GM06990 (cell line): ENCODE measurements around the gene MALT1.

Experiments
- DNase-seq: peaks from one replicate; pipeline ENCODE4 v3.0.0-alpha.2; 2011; ENCODE audit not compliant: insufficient read length; ENCODE audit errors: extremely low read depth
- H3K27me3 ChIP-seq: replicated peaks from 2 replicates; pipeline ENCODE4 v1.6.0; 2011; ENCODE audit warnings: low read length; ENCODE audit not compliant: control insufficient read depth, insufficient read depth
- H3K36me3 ChIP-seq: 2 replicates; pipeline ENCODE4 v1.5.1; 2011; ENCODE audit warnings: low read length; ENCODE audit not compliant: control insufficient read depth, insufficient read depth
- H3K4me3 ChIP-seq: replicated peaks from 2 replicates; pipeline ENCODE4 v1.5.1; 2011; ENCODE audit warnings: low read depth, mild to moderate bottlenecking, control low read depth, low read length
- TF ChIP-seq, protein P1 (sequence below): IDR thresholded peaks from 2 replicates; pipeline ENCODE4 v1.5.1; 2011; ENCODE audit warnings: low read length, control low read depth, mild to moderate bottlenecking, inconsistent platforms; ENCODE audit not compliant: insufficient read depth, poor library complexity, severe bottlenecking

MALT1 gene

DNA sequence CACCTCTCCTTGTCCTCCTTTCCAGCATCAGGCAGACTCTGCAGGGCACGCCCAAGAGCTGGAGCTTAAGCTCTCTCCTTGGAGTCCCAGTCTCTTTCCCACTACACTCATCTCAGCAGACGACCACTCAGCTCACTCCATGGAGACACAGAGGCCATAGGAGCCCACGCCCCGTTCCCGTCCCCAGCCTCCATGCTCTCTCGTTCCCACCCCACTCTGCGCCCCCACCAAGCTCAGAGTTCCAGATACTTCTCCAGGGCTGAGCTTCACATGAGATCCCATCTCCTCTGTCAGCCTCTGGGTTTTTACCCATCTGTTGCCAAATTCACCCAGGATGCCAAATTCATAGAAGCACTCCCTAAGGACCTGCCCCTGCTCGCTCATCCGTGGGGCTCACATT, 87.3 kb downstream of the MALT1 start:
- TF ChIP-seq, protein P1, sequence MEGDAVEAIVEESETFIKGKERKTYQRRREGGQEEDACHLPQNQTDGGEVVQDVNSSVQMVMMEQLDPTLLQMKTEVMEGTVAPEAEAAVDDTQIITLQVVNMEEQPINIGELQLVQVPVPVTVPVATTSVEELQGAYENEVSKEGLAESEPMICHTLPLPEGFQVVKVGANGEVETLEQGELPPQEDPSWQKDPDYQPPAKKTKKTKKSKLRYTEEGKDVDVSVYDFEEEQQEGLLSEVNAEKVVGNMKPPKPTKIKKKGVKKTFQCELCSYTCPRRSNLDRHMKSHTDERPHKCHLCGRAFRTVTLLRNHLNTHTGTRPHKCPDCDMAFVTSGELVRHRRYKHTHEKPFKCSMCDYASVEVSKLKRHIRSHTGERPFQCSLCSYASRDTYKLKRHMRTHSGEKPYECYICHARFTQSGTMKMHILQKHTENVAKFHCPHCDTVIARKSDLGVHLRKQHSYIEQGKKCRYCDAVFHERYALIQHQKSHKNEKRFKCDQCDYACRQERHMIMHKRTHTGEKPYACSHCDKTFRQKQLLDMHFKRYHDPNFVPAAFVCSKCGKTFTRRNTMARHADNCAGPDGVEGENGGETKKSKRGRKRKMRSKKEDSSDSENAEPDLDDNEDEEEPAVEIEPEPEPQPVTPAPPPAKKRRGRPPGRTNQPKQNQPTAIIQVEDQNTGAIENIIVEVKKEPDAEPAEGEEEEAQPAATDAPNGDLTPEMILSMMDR = no peak
- no peak for DNase-seq
- Histone ChIP-seq H3K27me3 (no peaks in the 10 kb centered on the region), H3K36me3 (no peaks in the 10 kb centered on the region), H3K4me3 (no peak overlapping the region)

- no peak for DNase-seq
- Histone ChIP-seq H3K36me3 (no peaks in the 10 kb centered on the region), H3K4me3 (no peak overlapping the region), H3K27me3 (no peaks in the 10 kb centered on the region)
- TF ChIP-seq, protein P1 = no peak
Observed at GRCh38 chr18:58761241-58761969, 90.1 kb downstream of the MALT1 start.

- DNase-seq = no peak
- Histone ChIP-seq H3K27me3 (no peaks in the 10 kb centered on the region), H3K36me3 (no peaks in the 10 kb centered on the region), H3K4me3 (no peak overlapping the region)
- TF ChIP-seq, protein P1 = no peak
Observed at GRCh38 chr18:58761970-58762780, 90.9 kb downstream of the MALT1 start.

DNA sequence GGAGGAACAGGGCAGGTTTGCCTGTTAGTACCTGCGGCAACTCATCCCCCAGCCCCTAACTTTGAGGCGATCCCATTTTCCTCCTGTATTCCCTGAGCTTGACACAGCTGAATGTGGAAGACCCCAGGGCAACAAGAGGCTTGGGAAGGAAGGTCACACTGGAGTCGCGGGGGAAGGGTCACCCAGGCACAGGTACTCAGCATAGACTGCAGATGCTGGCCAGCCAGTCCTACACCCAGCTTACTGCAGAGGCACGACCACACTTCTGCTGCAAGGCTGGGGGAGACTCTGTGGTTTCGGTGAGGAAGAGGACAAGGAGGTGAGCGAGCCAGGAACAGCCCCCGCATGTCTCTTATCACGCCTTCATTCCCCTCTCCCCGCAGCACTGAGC, 91.5 kb downstream of the MALT1 start:
- no peak overlapping the region for H3K4me3 ChIP-seq
- no peaks in the 10 kb centered on the region for H3K27me3 ChIP-seq
- no peaks in the 10 kb centered on the region for H3K36me3 ChIP-seq
- TF ChIP-seq, protein P1 = no peak
- no peak for DNase-seq

- Histone ChIP-seq H3K27me3 (no peaks in the 10 kb centered on the region), H3K36me3 (no peaks in the 10 kb centered on the region), H3K4me3 (no peak overlapping the region)
- no peak for DNase-seq
- TF ChIP-seq, protein P1 = no peak
Observed at GRCh38 chr18:58766164-58766563, 94.9 kb downstream of the MALT1 start.
